AG09309 (cell line): ENCODE results near the gene ZNF135.

Experiments
- DNase-seq: peaks from one replicate; pipeline ENCODE4 v3.0.0-alpha.2; 2010; ENCODE audit warnings: low read depth
- H3K4me3 ChIP-seq: 2 replicates; pipeline ENCODE4 v1.5.1; 2011; ENCODE audit warnings: mild to moderate bottlenecking, low read depth, low read length, moderate library complexity; ENCODE audit not compliant: control insufficient read depth
- TF ChIP-seq, protein P1 (sequence below): IDR thresholded peaks from 2 replicates; pipeline ENCODE4 v1.5.1; 2011; ENCODE audit warnings: mild to moderate bottlenecking, low read depth, low read length, inconsistent platforms; ENCODE audit not compliant: insufficient read depth, control insufficient read depth; ENCODE audit errors: missing control alignments

Gene ZNF135

GRCh38 chr19:58097781-58098681, 38.9 kb downstream of the ZNF135 start, which contains the start of gene ZSCAN18:
Gene ZSCAN18 (minus strand): TSS chr19:58098231. CDS start chr19:58090267, 7,964 bp downstream.
- TF ChIP-seq, protein P1, sequence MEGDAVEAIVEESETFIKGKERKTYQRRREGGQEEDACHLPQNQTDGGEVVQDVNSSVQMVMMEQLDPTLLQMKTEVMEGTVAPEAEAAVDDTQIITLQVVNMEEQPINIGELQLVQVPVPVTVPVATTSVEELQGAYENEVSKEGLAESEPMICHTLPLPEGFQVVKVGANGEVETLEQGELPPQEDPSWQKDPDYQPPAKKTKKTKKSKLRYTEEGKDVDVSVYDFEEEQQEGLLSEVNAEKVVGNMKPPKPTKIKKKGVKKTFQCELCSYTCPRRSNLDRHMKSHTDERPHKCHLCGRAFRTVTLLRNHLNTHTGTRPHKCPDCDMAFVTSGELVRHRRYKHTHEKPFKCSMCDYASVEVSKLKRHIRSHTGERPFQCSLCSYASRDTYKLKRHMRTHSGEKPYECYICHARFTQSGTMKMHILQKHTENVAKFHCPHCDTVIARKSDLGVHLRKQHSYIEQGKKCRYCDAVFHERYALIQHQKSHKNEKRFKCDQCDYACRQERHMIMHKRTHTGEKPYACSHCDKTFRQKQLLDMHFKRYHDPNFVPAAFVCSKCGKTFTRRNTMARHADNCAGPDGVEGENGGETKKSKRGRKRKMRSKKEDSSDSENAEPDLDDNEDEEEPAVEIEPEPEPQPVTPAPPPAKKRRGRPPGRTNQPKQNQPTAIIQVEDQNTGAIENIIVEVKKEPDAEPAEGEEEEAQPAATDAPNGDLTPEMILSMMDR = no peak
- peak within 1 kb of the TSS; percentile 85 for H3K4me3 ChIP-seq
- DNase-seq = peak; percentile 64

GRCh38 chr19:58098682-58098998, 39.6 kb downstream of the ZNF135 start:
- no peak for DNase-seq

DNA sequence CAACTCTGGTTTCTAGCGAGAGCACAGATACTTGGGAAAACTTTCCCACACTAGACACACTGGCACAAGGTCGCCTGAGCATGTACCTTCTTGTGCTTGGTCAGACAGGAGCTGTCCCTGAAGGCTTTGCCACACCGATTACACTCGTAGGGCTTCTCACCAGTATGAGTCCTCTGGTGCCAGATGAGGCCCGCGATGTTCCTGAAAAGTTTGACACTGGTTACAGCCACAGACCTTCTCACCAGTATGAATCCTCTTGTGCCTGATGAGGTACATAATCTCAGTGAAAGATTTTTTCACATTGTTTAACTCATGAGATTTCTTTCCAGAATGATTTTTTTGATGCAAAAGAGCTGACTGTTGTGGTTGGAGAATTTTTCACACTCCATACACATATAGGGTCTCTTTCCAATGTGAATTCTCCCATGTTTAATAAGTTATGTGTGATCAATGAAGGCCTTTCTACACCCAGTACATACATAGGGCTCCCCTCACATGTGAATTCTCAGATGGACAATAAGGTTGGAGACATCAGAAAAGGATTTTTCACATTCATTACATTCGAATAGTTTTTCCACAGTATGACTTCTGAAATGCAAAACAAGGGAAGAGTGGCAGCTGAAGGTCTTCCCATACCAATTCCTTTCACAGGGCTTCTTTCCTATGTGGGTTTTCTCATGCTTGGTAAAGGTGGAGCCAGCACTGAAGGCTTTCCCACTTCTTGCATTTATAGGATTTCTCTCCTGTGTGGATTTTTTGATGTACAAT, 48.9 kb downstream of the ZNF135 start:
- H3K4me3 ChIP-seq = no peak overlapping the region
- TF ChIP-seq, protein P1 = no peak
- no peak for DNase-seq

More at GRCh38 chr19:58098682-58098998, 39.6 kb downstream of the ZNF135 start:
- H3K4me3 ChIP-seq = peak overlapping the region; percentile 47
- TF ChIP-seq, protein P1 = no peak

- DNase-seq = no peak
- TF ChIP-seq, protein P1 = no peak
- no peak overlapping the region for H3K4me3 ChIP-seq
Measured at GRCh38 chr19:58108546-58108817, 49.4 kb downstream of the ZNF135 start.

GRCh38 chr19:58117841-58118575, 58.9 kb downstream of the ZNF135 start:
- no peak overlapping the region for H3K4me3 ChIP-seq
- TF ChIP-seq, protein P1 = no peak
- DNase-seq = no peak

DNA sequence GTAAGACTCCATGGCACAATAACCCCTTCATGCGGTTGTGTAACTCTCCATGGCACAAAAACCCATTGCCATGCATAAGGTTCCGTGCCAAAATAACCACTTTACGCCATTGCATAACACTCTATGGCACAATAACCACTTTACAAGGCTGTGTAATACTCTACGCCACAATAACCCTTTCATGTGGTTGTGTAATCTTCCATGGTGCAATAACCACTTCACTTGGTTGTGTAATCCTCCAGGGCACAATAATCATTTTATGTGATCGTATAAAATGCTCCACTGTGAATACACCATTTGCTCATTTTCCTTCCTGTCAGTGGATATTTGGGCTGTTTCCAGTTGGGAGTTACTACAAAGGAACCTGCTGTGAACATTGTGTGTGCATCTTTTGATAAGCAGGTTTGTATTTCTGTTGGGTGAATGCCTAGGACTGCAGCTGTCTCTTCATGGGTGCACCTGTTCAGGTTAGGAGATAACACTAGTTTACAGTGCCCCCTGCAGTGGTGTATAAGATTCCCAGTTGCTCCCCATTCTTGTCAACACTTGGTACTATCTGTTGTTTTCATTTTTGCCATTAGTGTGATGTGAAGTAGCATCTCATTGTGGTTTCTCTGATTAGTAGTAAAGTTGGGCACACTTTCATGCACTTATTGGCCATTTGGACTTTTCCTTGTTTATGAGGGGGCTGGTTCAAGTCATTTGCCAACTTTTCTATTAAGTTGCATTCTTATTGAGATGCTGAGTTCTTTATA, 60.1 kb downstream of the ZNF135 start:
- TF ChIP-seq, protein P1 = no peak
- no peak overlapping the region for H3K4me3 ChIP-seq
- DNase-seq = no peak
